SU-DHL-6 (cell line): ENCODE data around the gene MRPL21.

Experiments used
- H2AFZ ChIP-seq: fragments of 200-600 bp; sonication (generic); 2 replicates; pipeline ENCODE4 v1.6.1; 2014; ENCODE audit warnings: low read depth, mild to moderate bottlenecking, moderate library complexity, mixed read lengths, antibody characterized with exemption, low read length; ENCODE audit not compliant: severe bottlenecking
- H3F3A ChIP-seq: fragments of 200-600 bp; shearing (Covaris generic); 2 replicates; pipeline ENCODE4 v1.6.0; 2016; ENCODE audit warnings: antibody characterized with exemption, mild to moderate bottlenecking; ENCODE audit not compliant: insufficient read depth
- H3K27ac ChIP-seq: fragments of 200-600 bp; sonication (generic); 2 replicates; pipeline ENCODE4 v1.5.1; 2016; ENCODE audit warnings: low read depth, mild to moderate bottlenecking, low read length, moderate library complexity, mixed read lengths
- H3K27me3 ChIP-seq: fragments of 200-600 bp; sonication (generic), shearing (Covaris generic); 2 replicates; pipeline ENCODE4 v1.6.0; 2014; ENCODE audit warnings: mild to moderate bottlenecking, low read length
- H3K36me3 ChIP-seq: fragments of 200-600 bp; sonication (generic); 2 replicates; pipeline ENCODE4 v1.6.1; 2014; ENCODE audit warnings: mild to moderate bottlenecking, low read length, mixed read lengths
- H3K4me2 ChIP-seq: fragments of 300-600, 200-600 bp; shearing (Covaris generic), sonication (generic); 2 replicates; pipeline ENCODE4 v1.6.0; 2014; ENCODE audit warnings: low read length, low read depth, mild to moderate bottlenecking; ENCODE audit not compliant: poor library complexity, severe bottlenecking
- H3K4me3 ChIP-seq: fragments of 200-600 bp; sonication (generic); 2 replicates; pipeline ENCODE4 v1.5.1; 2014; ENCODE audit warnings: antibody characterized with exemption, low read length, mild to moderate bottlenecking, mixed read lengths; ENCODE audit not compliant: insufficient read depth, poor library complexity, severe bottlenecking
- H3K79me2 ChIP-seq: fragments of 200-600 bp; sonication (generic); 2 replicates; pipeline ENCODE4 v1.6.1; 2014; ENCODE audit warnings: mild to moderate bottlenecking, low read length, moderate library complexity; ENCODE audit not compliant: insufficient read depth
- H3K9ac ChIP-seq: fragments of 200-600 bp; sonication (generic); 2 replicates; pipeline ENCODE4 v1.7.0; 2014; ENCODE audit warnings: mild to moderate bottlenecking, low read length
- H3K9me2 ChIP-seq: fragments of 200-600 bp; sonication (generic); replicated peaks from 2 replicates; pipeline ENCODE4 v1.6.1; 2014; ENCODE audit warnings: low read length; ENCODE audit not compliant: insufficient read depth
- H3K9me3 ChIP-seq: fragments of 200-600 bp; sonication (generic); 2 replicates; pipeline ENCODE4 v1.6.1; 2014; ENCODE audit warnings: low read length, mixed read lengths; ENCODE audit not compliant: insufficient read depth
- H4K20me1 ChIP-seq: fragments of 200-600 bp; sonication (generic); 2 replicates; pipeline ENCODE4 v1.6.1; 2014; ENCODE audit warnings: low read depth, mild to moderate bottlenecking, antibody characterized with exemption, low read length, moderate library complexity, mixed read lengths
- EZH2phosphoT487 ChIP-seq: fragments of 200-600 bp; sonication (generic), shearing (Covaris generic); conservative IDR thresholded peaks from 2 replicates; pipeline ENCODE4 v1.6.1; 2018; ENCODE audit warnings: mild to moderate bottlenecking, antibody characterized with exemption, low read length, moderate library complexity, mixed read lengths
- TF ChIP-seq, protein P1 (sequence below): fragments of 200-600 bp; sonication (generic); IDR thresholded peaks from one replicate; pipeline ENCODE4 v1.5.1; 2017; ENCODE audit warnings: antibody characterized with exemption, mild to moderate bottlenecking, low read length, moderate library complexity; ENCODE audit not compliant: insufficient read depth, poor library complexity, severe bottlenecking

MRPL21 gene

DNA sequence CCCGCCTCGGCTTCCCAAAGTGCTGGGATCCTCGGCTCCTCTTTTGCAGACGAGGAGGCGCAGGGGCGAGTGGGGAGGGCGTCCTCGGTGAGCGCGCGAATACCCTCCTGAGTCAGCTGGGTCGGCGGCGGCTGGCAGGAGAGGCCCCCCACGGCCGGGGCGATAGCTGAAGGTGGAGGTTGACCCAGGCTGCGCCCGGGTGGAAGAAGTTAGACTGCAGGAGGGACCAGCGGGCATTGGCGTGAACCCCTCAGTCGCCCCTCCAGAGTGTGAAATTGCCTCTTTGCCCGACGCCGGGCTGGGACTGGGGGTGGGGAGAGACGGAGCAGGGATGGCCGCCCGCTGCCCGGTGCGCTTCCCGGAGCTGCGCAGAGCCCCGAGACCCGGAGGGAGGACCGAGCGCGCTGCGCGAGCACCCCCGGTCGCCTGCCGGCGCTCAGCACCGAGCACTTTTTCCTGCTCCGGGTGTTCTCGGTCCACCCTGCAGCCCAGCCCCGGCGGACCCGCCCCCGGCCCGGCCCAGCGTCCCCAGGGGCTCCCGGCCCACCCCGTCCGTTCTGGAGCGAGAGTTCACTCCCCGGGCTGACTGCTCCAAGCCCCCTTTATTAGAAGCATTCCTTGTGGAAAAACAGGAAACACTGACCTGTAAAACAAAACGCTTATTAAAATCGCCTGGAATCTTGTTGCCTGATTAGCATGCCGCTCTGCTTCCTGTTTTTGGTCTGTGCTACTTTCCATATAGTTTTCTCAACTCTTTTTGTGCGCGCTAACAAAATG is 48.2 kb downstream of the MRPL21 start:
- Histone ChIP-seq H3K27me3 (no peaks in the 10 kb centered on the region), H4K20me1 (no peaks in the 10 kb centered on the region), H3K4me3 (no peak overlapping the region), H2AFZ (no peak overlapping the region), H3K36me3 (no peaks in the 10 kb centered on the region), H3F3A (no peaks in the 10 kb centered on the region), H3K79me2 (no peaks in the 10 kb centered on the region), H3K9me2 (no peaks in the 10 kb centered on the region), H3K27ac (no peak overlapping the region), H3K4me2 (no peak overlapping the region), H3K9ac (no peak overlapping the region), H3K9me3 (no peaks in the 10 kb centered on the region)
- TF ChIP-seq EZH2phosphoT487: no peak
- TF ChIP-seq, protein P1, sequence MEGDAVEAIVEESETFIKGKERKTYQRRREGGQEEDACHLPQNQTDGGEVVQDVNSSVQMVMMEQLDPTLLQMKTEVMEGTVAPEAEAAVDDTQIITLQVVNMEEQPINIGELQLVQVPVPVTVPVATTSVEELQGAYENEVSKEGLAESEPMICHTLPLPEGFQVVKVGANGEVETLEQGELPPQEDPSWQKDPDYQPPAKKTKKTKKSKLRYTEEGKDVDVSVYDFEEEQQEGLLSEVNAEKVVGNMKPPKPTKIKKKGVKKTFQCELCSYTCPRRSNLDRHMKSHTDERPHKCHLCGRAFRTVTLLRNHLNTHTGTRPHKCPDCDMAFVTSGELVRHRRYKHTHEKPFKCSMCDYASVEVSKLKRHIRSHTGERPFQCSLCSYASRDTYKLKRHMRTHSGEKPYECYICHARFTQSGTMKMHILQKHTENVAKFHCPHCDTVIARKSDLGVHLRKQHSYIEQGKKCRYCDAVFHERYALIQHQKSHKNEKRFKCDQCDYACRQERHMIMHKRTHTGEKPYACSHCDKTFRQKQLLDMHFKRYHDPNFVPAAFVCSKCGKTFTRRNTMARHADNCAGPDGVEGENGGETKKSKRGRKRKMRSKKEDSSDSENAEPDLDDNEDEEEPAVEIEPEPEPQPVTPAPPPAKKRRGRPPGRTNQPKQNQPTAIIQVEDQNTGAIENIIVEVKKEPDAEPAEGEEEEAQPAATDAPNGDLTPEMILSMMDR: no peak

DNA sequence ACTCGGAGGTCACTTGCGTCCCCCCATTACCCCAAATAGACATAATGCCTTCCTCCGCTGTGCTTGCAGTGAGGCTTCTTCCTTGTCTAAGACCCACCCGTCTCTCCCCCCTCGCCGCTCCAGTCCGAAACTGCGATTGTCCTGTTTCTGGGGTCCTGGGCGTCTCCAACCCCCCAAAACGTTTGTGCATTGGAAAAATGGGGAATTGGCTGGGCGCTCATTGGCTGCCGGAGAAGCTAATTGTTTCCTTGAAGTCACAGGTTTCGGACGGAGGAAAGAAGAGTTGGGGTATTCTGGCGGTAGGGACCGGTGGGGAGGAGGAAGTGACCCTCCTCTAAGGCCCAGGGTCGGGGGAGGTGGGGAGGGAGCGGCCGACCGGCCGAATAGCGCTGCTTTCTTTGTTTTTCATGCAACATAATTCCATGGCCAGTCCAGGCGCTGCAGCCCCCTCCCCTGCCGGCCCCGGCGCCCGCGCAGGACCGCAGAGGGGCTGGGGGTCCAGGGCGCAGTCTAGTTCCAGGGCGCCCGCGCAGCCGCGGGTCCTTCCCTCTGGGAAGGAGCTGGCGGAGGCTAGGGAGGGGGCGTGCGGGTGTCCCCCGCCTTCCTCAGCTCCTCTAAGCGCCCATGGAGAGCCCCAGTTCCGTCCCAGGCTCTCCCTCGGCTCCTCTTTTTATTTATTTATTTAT is 49.2 kb downstream of the MRPL21 start:
- no peak overlapping the region for H3K4me2 ChIP-seq
- H3K27me3 ChIP-seq: no peaks in the 10 kb centered on the region
- H3F3A ChIP-seq: no peaks in the 10 kb centered on the region
- no peaks in the 10 kb centered on the region for H3K36me3 ChIP-seq
- no peaks in the 10 kb centered on the region for H4K20me1 ChIP-seq
- H3K79me2 ChIP-seq: no peaks in the 10 kb centered on the region
- H3K9me3 ChIP-seq: no peaks in the 10 kb centered on the region
- no peak overlapping the region for H2AFZ ChIP-seq
- H3K27ac ChIP-seq: no peak overlapping the region
- TF ChIP-seq, protein P1: no peak
- TF ChIP-seq EZH2phosphoT487: no peak
- H3K9ac ChIP-seq: no peak overlapping the region
- no peaks in the 10 kb centered on the region for H3K9me2 ChIP-seq
- H3K4me3 ChIP-seq: no peak overlapping the region

DNA sequence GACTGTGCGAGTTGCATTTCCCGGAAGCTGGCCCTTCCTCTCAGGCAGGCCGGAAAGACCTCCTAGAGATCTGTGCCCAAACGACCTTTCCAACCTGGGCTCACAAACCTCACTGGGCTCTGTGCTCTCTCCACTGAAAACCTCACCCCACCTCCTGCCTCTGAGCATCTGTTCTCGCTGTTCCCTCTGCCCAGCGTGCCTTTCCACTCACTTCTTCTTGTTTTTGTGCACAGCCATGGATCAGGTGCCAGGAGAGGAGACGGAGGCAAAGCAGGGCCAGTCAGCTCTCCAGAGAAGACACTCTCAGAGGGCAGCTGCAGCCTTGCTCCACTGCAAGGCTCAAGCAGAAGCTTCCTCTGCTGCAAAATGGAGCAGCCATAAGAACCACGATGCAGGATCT is 51.0 kb downstream of the MRPL21 start:
- no peaks in the 10 kb centered on the region for H3K79me2 ChIP-seq
- no peaks in the 10 kb centered on the region for H3F3A ChIP-seq
- no peaks in the 10 kb centered on the region for H4K20me1 ChIP-seq
- no peak overlapping the region for H3K9ac ChIP-seq
- H3K36me3 ChIP-seq: no peaks in the 10 kb centered on the region
- TF ChIP-seq, protein P1: no peak
- TF ChIP-seq EZH2phosphoT487: no peak
- no peak overlapping the region for H3K4me2 ChIP-seq
- no peak overlapping the region for H2AFZ ChIP-seq
- H3K4me3 ChIP-seq: no peak overlapping the region
- H3K9me2 ChIP-seq: no peaks in the 10 kb centered on the region
- no peaks in the 10 kb centered on the region for H3K9me3 ChIP-seq
- H3K27ac ChIP-seq: no peak overlapping the region
- no peaks in the 10 kb centered on the region for H3K27me3 ChIP-seq
